WTC11 (cell line): Measurements from ENCODE around the gene NR3C2. TPM values are rescaled to one million over a fixed set of nuclear protein-coding genes. Genes with fewer than 3 reads are reported as not detected.

Experiments used
- ATAC-seq: fragments of 200-7000 bp; cut with Tn5 transposase; 2 replicates; pipeline ENCODE4 v1.10.0; 2021; ENCODE audit warnings: mild to moderate bottlenecking, moderate library complexity
- CTCF ChIA-PET: fragments of 300-600 bp; sonication (Branson Sonifier 250); formaldehyde crosslinking; loops from one replicate; lab custom pipeline; 2021; ENCODE audit warnings: antibody characterized with exemption; lab: Charles Lee
- POLR2A ChIA-PET: fragments of 350-600 bp; sonication (Branson Sonifier 250); formaldehyde crosslinking; loops from one replicate; lab custom pipeline; 2021; ENCODE audit warnings: antibody characterized with exemption; lab: Charles Lee
- DNase-seq: peaks from one replicate; pipeline ENCODE4 v3.0.0; 2021; ENCODE audit warnings: low spot score
- H3K27ac Mint-ChIP-seq: 2 replicates; pipeline ENCODE4 v1.8.0; 2021; ENCODE audit warnings: mixed read lengths
- H3K27me3 Mint-ChIP-seq: 2 replicates; pipeline ENCODE4 v1.8.0; 2021; ENCODE audit warnings: low read depth, mild to moderate bottlenecking, moderate library complexity, mixed read lengths
- H3K36me3 Mint-ChIP-seq: 2 replicates; pipeline ENCODE4 v1.8.0; 2021; ENCODE audit warnings: mixed read lengths
- H3K4me1 Mint-ChIP-seq: 2 replicates; pipeline ENCODE4 v1.8.0; 2022; ENCODE audit warnings: mixed read lengths
- H3K4me3 Mint-ChIP-seq: 2 replicates; pipeline ENCODE4 v1.8.0; 2021; ENCODE audit warnings: mild to moderate bottlenecking, moderate library complexity, mixed read lengths
- H3K9me3 Mint-ChIP-seq: 2 replicates; pipeline ENCODE4 v1.8.0; 2021; ENCODE audit warnings: mixed read lengths
- CREB1 ChIP-seq: sonication (generic); formaldehyde crosslinking; IDR thresholded peaks from 2 replicates; pipeline ENCODE4 v1.8.0; 2023; ENCODE audit warnings: mild to moderate bottlenecking, missing genetic modification reagents
- CREM ChIP-seq: sonication (generic); formaldehyde crosslinking; IDR thresholded peaks from 2 replicates; pipeline ENCODE4 v1.8.1; 2022; ENCODE audit warnings: mild to moderate bottlenecking, missing genetic modification reagents, moderate library complexity
- ESRRA ChIP-seq: sonication (generic); formaldehyde crosslinking; IDR thresholded peaks from 2 replicates; pipeline ENCODE4 v1.8.1; 2022; ENCODE audit warnings: mild to moderate bottlenecking, missing genetic modification reagents, borderline replicate concordance
- ETV6 ChIP-seq: sonication (generic); formaldehyde crosslinking; IDR thresholded peaks from 2 replicates; pipeline ENCODE4 v1.8.1; 2022; ENCODE audit warnings: mild to moderate bottlenecking, missing genetic modification reagents
- FOXP1 ChIP-seq: sonication (generic); formaldehyde crosslinking; IDR thresholded peaks from 2 replicates; pipeline ENCODE4 v1.8.0; 2022; ENCODE audit warnings: missing genetic modification reagents, mild to moderate bottlenecking, moderate library complexity, borderline replicate concordance
- GTF2I ChIP-seq: fragments of 250-450 bp; sonication (Bioruptor Pico); conservative IDR thresholded peaks from 2 replicates; pipeline ENCODE4 v1.4.0; 2021; ENCODE audit warnings: mild to moderate bottlenecking
- OVOL2 ChIP-seq: fragments of 250-450 bp; sonication (Bioruptor Pico); IDR thresholded peaks from 2 replicates; pipeline ENCODE4 v1.9.0; 2021; ENCODE audit warnings: mild to moderate bottlenecking, borderline replicate concordance
- RELA ChIP-seq: sonication (generic); formaldehyde crosslinking; IDR thresholded peaks from 2 replicates; pipeline ENCODE4 v1.8.1; 2022; ENCODE audit warnings: missing genetic modification reagents, mild to moderate bottlenecking, borderline replicate concordance
- RORB ChIP-seq: fragments of 250-450 bp; sonication (Bioruptor Pico); IDR thresholded peaks from 2 replicates; pipeline ENCODE4 v1.9.0; 2021; ENCODE audit warnings: mild to moderate bottlenecking
- SMAD3 ChIP-seq: sonication (generic); formaldehyde crosslinking; IDR thresholded peaks from 2 replicates; pipeline ENCODE4 v1.8.0; 2022; ENCODE audit warnings: missing genetic modification reagents, mild to moderate bottlenecking, borderline replicate concordance
- TCF7 ChIP-seq: sonication (generic); formaldehyde crosslinking; IDR thresholded peaks from 2 replicates; pipeline ENCODE4 v1.8.0; 2022; ENCODE audit warnings: mild to moderate bottlenecking, low read depth, missing genetic modification reagents, moderate library complexity
- ZNF263 ChIP-seq: sonication (generic); formaldehyde crosslinking; IDR thresholded peaks from 2 replicates; pipeline ENCODE4 v1.8.1; 2022; ENCODE audit warnings: low read depth, mild to moderate bottlenecking, moderate library complexity, missing genetic modification reagents
- total RNA-seq: library from RNA; stranded (reverse); gene quantifications from 3 replicates; pipeline ENCODE4 v1.2.3, GENCODE V29; 2021
- TF ChIP-seq, protein P1 (sequence below): fragments of 250-450 bp; sonication (Bioruptor Pico); IDR thresholded peaks from 2 replicates; pipeline ENCODE4 v1.8.0; 2021; ENCODE audit warnings: mild to moderate bottlenecking
- TF ChIP-seq, protein P2 (sequence below): sonication (generic); formaldehyde crosslinking; conservative IDR thresholded peaks from 2 replicates; pipeline ENCODE4 v1.8.1; 2023; ENCODE audit warnings: mild to moderate bottlenecking, low read depth, missing genetic modification reagents, moderate library complexity
- TF ChIP-seq, protein P3 (sequence below): sonication (generic); formaldehyde crosslinking; IDR thresholded peaks from 2 replicates; pipeline ENCODE4 v1.8.1; 2022; ENCODE audit warnings: missing genetic modification reagents, borderline replicate concordance
- TF ChIP-seq, protein P4 (sequence below): sonication (generic); formaldehyde crosslinking; IDR thresholded peaks from 2 replicates; pipeline ENCODE4 v1.8.1; 2023; ENCODE audit warnings: mild to moderate bottlenecking, missing genetic modification reagents
- TF ChIP-seq, protein P5 (sequence below): sonication (generic); formaldehyde crosslinking; IDR thresholded peaks from 2 replicates; pipeline ENCODE4 v1.8.1; 2023; ENCODE audit warnings: mild to moderate bottlenecking, missing genetic modification reagents, moderate library complexity
- TF ChIP-seq, protein P6 (sequence below): sonication (generic); formaldehyde crosslinking; IDR thresholded peaks from 2 replicates; pipeline ENCODE4 v1.8.0; 2023; ENCODE audit warnings: mild to moderate bottlenecking, missing genetic modification reagents
- TF ChIP-seq, protein P7 (sequence below): sonication (generic); formaldehyde crosslinking; IDR thresholded peaks from 2 replicates; pipeline ENCODE4 v1.8.0; 2022; ENCODE audit warnings: mild to moderate bottlenecking, missing genetic modification reagents
- TF ChIP-seq, protein P8 (sequence below): fragments of 250-450 bp; sonication (Bioruptor Pico); IDR thresholded peaks from 2 replicates; pipeline ENCODE4 v1.9.0; 2021; ENCODE audit warnings: mild to moderate bottlenecking
- TF ChIP-seq, protein P9 (sequence below): sonication (generic); formaldehyde crosslinking; conservative IDR thresholded peaks from 2 replicates; pipeline ENCODE4 v1.8.1; 2022; ENCODE audit warnings: mild to moderate bottlenecking, missing genetic modification reagents
- TF ChIP-seq, protein P10 (sequence below): sonication (generic); formaldehyde crosslinking; IDR thresholded peaks from 2 replicates; pipeline ENCODE4 v1.8.1; 2023; ENCODE audit warnings: mild to moderate bottlenecking, missing genetic modification reagents, moderate library complexity

NR3C2 gene
- total RNA-seq, 1 experiment from 2014 or later, result 2.8 TPM

DNA sequence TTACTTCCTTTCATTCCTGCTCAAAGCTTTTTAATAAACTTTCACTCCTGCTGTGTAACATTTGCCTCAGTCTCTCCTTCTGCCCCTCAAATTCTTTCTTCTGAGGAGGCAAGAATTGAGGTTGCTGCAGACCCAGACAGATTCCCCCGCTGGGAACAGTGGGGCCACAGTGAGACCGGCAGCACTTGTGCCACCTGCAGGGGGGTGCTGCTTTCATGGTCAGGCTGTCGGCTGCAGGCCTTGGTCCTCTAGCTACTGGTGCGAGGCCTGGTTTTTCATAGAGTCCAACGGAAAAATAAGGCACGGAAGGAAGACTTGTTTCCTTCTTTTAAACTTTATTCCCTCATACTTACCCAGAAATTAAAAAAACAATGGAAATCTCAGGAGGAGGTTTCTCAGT lies 296.7 kb downstream of the NR3C2 start (continued):
- TF ChIP-seq, protein P1, sequence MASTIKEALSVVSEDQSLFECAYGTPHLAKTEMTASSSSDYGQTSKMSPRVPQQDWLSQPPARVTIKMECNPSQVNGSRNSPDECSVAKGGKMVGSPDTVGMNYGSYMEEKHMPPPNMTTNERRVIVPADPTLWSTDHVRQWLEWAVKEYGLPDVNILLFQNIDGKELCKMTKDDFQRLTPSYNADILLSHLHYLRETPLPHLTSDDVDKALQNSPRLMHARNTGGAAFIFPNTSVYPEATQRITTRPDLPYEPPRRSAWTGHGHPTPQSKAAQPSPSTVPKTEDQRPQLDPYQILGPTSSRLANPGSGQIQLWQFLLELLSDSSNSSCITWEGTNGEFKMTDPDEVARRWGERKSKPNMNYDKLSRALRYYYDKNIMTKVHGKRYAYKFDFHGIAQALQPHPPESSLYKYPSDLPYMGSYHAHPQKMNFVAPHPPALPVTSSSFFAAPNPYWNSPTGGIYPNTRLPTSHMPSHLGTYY (CRISPR knock-in tag), result no peak
- TF ChIP-seq ZNF263 (no peak), GTF2I (CRISPR knock-in tag) (no peak), ETV6 (no peak), SMAD3 (CRISPR knock-in tag) (no peak), CREM (CRISPR knock-in tag) (no peak), ESRRA (CRISPR knock-in tag) (no peak), TCF7 (no peak)
- TF ChIP-seq, protein P2, sequence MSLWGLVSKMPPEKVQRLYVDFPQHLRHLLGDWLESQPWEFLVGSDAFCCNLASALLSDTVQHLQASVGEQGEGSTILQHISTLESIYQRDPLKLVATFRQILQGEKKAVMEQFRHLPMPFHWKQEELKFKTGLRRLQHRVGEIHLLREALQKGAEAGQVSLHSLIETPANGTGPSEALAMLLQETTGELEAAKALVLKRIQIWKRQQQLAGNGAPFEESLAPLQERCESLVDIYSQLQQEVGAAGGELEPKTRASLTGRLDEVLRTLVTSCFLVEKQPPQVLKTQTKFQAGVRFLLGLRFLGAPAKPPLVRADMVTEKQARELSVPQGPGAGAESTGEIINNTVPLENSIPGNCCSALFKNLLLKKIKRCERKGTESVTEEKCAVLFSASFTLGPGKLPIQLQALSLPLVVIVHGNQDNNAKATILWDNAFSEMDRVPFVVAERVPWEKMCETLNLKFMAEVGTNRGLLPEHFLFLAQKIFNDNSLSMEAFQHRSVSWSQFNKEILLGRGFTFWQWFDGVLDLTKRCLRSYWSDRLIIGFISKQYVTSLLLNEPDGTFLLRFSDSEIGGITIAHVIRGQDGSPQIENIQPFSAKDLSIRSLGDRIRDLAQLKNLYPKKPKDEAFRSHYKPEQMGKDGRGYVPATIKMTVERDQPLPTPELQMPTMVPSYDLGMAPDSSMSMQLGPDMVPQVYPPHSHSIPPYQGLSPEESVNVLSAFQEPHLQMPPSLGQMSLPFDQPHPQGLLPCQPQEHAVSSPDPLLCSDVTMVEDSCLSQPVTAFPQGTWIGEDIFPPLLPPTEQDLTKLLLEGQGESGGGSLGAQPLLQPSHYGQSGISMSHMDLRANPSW (CRISPR knock-in tag), result no peak
- TF ChIP-seq, protein P3, sequence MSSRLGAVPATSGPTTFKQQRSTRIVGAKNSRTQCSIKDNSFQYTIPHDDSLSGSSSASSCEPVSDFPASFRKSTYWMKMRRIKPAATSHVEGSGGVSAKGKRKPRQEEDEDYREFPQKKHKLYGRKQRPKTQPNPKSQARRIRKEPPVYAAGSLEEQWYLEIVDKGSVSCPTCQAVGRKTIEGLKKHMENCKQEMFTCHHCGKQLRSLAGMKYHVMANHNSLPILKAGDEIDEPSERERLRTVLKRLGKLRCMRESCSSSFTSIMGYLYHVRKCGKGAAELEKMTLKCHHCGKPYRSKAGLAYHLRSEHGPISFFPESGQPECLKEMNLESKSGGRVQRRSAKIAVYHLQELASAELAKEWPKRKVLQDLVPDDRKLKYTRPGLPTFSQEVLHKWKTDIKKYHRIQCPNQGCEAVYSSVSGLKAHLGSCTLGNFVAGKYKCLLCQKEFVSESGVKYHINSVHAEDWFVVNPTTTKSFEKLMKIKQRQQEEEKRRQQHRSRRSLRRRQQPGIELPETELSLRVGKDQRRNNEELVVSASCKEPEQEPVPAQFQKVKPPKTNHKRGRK (CRISPR knock-in tag), result no peak
- TF ChIP-seq, protein P4, sequence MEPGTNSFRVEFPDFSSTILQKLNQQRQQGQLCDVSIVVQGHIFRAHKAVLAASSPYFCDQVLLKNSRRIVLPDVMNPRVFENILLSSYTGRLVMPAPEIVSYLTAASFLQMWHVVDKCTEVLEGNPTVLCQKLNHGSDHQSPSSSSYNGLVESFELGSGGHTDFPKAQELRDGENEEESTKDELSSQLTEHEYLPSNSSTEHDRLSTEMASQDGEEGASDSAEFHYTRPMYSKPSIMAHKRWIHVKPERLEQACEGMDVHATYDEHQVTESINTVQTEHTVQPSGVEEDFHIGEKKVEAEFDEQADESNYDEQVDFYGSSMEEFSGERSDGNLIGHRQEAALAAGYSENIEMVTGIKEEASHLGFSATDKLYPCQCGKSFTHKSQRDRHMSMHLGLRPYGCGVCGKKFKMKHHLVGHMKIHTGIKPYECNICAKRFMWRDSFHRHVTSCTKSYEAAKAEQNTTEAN (CRISPR knock-in tag), result no peak
- TF ChIP-seq, protein P5, sequence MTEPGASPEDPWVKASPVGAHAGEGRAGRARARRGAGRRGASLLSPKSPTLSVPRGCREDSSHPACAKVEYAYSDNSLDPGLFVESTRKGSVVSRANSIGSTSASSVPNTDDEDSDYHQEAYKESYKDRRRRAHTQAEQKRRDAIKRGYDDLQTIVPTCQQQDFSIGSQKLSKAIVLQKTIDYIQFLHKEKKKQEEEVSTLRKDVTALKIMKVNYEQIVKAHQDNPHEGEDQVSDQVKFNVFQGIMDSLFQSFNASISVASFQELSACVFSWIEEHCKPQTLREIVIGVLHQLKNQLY (CRISPR knock-in tag), result no peak
- TF ChIP-seq, protein P6, sequence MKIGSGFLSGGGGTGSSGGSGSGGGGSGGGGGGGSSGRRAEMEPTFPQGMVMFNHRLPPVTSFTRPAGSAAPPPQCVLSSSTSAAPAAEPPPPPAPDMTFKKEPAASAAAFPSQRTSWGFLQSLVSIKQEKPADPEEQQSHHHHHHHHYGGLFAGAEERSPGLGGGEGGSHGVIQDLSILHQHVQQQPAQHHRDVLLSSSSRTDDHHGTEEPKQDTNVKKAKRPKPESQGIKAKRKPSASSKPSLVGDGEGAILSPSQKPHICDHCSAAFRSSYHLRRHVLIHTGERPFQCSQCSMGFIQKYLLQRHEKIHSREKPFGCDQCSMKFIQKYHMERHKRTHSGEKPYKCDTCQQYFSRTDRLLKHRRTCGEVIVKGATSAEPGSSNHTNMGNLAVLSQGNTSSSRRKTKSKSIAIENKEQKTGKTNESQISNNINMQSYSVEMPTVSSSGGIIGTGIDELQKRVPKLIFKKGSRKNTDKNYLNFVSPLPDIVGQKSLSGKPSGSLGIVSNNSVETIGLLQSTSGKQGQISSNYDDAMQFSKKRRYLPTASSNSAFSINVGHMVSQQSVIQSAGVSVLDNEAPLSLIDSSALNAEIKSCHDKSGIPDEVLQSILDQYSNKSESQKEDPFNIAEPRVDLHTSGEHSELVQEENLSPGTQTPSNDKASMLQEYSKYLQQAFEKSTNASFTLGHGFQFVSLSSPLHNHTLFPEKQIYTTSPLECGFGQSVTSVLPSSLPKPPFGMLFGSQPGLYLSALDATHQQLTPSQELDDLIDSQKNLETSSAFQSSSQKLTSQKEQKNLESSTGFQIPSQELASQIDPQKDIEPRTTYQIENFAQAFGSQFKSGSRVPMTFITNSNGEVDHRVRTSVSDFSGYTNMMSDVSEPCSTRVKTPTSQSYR, result no peak
- TF ChIP-seq, protein P7, sequence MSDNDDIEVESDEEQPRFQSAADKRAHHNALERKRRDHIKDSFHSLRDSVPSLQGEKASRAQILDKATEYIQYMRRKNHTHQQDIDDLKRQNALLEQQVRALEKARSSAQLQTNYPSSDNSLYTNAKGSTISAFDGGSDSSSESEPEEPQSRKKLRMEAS (CRISPR knock-in tag), result no peak

DNA sequence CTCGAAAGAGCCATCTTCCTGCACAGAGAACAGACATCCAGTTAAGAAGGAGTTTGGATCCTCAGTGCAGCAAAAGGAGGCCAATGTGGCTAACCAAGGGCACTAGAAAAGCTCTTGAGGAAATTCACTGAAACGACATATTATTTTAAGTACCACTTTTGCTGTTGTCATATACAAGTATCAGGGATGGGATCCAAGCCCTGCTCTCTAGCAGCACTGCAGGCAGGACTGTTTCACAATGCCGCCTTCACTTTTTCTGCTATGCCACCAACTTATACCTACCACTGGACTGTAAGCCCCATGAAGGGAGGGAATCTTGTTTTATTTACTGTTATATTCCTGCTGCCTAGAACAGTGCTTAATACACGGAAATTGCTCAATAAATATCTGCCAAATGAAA lies 299.0 kb downstream of the NR3C2 start:
- Mint-ChIP-seq H3K27me3 (no peaks in the 10 kb centered on the region), H3K9me3 (no peaks in the 10 kb centered on the region), H3K4me1 (peaks cover 10% of the 10 kb centered on the region), H3K27ac (no peak overlapping the region), H3K4me3 (no peak overlapping the region), H3K36me3 (no peaks in the 10 kb centered on the region)
- ATAC-seq (no peak), DNase-seq (no peak)
- ChIA-PET POLR2A (no interaction called here), CTCF (no interaction called here)
- TF ChIP-seq, protein P8, sequence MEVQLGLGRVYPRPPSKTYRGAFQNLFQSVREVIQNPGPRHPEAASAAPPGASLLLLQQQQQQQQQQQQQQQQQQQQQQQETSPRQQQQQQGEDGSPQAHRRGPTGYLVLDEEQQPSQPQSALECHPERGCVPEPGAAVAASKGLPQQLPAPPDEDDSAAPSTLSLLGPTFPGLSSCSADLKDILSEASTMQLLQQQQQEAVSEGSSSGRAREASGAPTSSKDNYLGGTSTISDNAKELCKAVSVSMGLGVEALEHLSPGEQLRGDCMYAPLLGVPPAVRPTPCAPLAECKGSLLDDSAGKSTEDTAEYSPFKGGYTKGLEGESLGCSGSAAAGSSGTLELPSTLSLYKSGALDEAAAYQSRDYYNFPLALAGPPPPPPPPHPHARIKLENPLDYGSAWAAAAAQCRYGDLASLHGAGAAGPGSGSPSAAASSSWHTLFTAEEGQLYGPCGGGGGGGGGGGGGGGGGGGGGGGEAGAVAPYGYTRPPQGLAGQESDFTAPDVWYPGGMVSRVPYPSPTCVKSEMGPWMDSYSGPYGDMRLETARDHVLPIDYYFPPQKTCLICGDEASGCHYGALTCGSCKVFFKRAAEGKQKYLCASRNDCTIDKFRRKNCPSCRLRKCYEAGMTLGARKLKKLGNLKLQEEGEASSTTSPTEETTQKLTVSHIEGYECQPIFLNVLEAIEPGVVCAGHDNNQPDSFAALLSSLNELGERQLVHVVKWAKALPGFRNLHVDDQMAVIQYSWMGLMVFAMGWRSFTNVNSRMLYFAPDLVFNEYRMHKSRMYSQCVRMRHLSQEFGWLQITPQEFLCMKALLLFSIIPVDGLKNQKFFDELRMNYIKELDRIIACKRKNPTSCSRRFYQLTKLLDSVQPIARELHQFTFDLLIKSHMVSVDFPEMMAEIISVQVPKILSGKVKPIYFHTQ (CRISPR knock-in tag), result no peak
- TF ChIP-seq, protein P9, sequence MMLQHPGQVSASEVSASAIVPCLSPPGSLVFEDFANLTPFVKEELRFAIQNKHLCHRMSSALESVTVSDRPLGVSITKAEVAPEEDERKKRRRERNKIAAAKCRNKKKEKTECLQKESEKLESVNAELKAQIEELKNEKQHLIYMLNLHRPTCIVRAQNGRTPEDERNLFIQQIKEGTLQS (CRISPR knock-in tag), result no peak
- no peak for TF ChIP-seq RELA (CRISPR knock-in tag)
- TF ChIP-seq RORB, result no peak
- no peak for TF ChIP-seq CREB1
- TF ChIP-seq OVOL2 (CRISPR knock-in tag), result no peak
- TF ChIP-seq, protein P10, sequence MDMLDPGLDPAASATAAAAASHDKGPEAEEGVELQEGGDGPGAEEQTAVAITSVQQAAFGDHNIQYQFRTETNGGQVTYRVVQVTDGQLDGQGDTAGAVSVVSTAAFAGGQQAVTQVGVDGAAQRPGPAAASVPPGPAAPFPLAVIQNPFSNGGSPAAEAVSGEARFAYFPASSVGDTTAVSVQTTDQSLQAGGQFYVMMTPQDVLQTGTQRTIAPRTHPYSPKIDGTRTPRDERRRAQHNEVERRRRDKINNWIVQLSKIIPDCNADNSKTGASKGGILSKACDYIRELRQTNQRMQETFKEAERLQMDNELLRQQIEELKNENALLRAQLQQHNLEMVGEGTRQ (CRISPR knock-in tag), result no peak
- no peak for TF ChIP-seq FOXP1 (CRISPR knock-in tag)
